Measurements from ENCODE around the gene LHFPL2.

The LHFPL2 gene

GRCh38 chr5:78509884-78510769 lies 138.4 kb downstream of the LHFPL2 start:
- TF ChIP-seq, protein P1, sequence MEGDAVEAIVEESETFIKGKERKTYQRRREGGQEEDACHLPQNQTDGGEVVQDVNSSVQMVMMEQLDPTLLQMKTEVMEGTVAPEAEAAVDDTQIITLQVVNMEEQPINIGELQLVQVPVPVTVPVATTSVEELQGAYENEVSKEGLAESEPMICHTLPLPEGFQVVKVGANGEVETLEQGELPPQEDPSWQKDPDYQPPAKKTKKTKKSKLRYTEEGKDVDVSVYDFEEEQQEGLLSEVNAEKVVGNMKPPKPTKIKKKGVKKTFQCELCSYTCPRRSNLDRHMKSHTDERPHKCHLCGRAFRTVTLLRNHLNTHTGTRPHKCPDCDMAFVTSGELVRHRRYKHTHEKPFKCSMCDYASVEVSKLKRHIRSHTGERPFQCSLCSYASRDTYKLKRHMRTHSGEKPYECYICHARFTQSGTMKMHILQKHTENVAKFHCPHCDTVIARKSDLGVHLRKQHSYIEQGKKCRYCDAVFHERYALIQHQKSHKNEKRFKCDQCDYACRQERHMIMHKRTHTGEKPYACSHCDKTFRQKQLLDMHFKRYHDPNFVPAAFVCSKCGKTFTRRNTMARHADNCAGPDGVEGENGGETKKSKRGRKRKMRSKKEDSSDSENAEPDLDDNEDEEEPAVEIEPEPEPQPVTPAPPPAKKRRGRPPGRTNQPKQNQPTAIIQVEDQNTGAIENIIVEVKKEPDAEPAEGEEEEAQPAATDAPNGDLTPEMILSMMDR (IDR thresholded peaks at IDR 0.05; ENCODE audit: low read depth, low read length, missing control alignments): no peak
- DNase-seq (ENCODE audit: low read depth): no peak
- peak overlapping the region; percentile 44 for H3K4me3 ChIP-seq (ENCODE audit: low read depth, low read length)

- no peak overlapping the region for H3K4me3 ChIP-seq (ENCODE audit: low read depth, low read length)
- no peak for DNase-seq (ENCODE audit: low read depth)
- TF ChIP-seq, protein P1 (IDR thresholded peaks at IDR 0.05; ENCODE audit: low read depth, low read length, missing control alignments): no peak
Measured at GRCh38 chr5:78509145-78509865, 139.3 kb downstream of the LHFPL2 start.

GRCh38 chr5:78508186-78508765 lies 140.3 kb downstream of the LHFPL2 start:
- no peak for DNase-seq (ENCODE audit: low read depth)
- TF ChIP-seq, protein P1 (IDR thresholded peaks at IDR 0.05; ENCODE audit: low read depth, low read length, missing control alignments): no peak
- H3K4me3 ChIP-seq (ENCODE audit: low read depth, low read length): no peak overlapping the region

DNA sequence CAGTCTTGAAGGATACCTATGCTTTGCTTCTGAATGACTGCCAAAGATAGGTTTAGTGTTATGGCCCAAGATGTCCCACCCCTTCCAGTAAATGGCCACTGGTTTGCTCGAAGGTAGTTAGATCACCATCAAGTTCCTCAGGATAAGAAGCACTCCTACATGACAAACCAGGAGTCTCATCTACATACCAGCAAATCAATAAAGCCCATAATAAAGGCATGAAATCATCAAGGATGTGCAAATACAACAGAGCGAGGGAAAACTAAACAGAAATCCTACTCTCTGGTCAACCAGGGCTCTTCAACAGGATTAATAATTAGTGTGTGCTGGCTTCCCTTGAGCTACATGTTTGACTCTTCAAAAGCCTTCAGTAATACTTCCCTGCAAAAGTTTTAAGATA lies 141.0 kb downstream of the LHFPL2 start:
- H3K4me3 ChIP-seq (ENCODE audit: low read depth, low read length): no peak overlapping the region
- DNase-seq (ENCODE audit: low read depth): no peak
- TF ChIP-seq, protein P1 (IDR thresholded peaks at IDR 0.05; ENCODE audit: low read depth, low read length, missing control alignments): no peak

- no peak for DNase-seq (ENCODE audit: low read depth)
- TF ChIP-seq, protein P1 (IDR thresholded peaks at IDR 0.05; ENCODE audit: low read depth, low read length, missing control alignments): no peak
- H3K4me3 ChIP-seq (ENCODE audit: low read depth, low read length): no peak overlapping the region
Measured at GRCh38 chr5:78506261-78507024, 142.1 kb downstream of the LHFPL2 start.

- no peak for DNase-seq (ENCODE audit: low read depth)
- TF ChIP-seq, protein P1 (IDR thresholded peaks at IDR 0.05; ENCODE audit: low read depth, low read length, missing control alignments): no peak
- H3K4me3 ChIP-seq (ENCODE audit: low read depth, low read length): no peak overlapping the region
Measured at GRCh38 chr5:78505860-78506259, 142.7 kb downstream of the LHFPL2 start.

All from GM12864 (cell line).